ENCODE data around the gene SLC16A12.

SLC16A12 gene

GRCh38 chr10:89535171-89536012 is at the start of gene SLC16A12:
Gene SLC16A12, minus strand, starts transcription at chr10:89535594. Its CDS starts 73,016 bp downstream, at chr10:89462578.
- no peak for DNase-seq

- DNase-seq, result no peak
Observed at GRCh38 chr10:89582022-89582421, 46.6 kb upstream of the SLC16A12 start.

GRCh38 chr10:89580243-89580642 is 44.8 kb upstream of the SLC16A12 start:
- no peak for DNase-seq

- DNase-seq, result no peak
Observed at GRCh38 chr10:89576696-89577095, 41.3 kb upstream of the SLC16A12 start.

GRCh38 chr10:89576022-89576421 is 40.6 kb upstream of the SLC16A12 start:
- DNase-seq, result no peak

- no peak for DNase-seq
Observed at GRCh38 chr10:89575031-89575430, 39.6 kb upstream of the SLC16A12 start.

GRCh38 chr10:89574368-89574767 is 39.0 kb upstream of the SLC16A12 start:
- DNase-seq, result no peak

GRCh38 chr10:89567576-89568245 is 32.3 kb upstream of the SLC16A12 start:
- DNase-seq, result no peak

GRCh38 chr10:89566992-89567391 is 31.6 kb upstream of the SLC16A12 start:
- no peak for DNase-seq

GRCh38 chr10:89566095-89566950 is 30.9 kb upstream of the SLC16A12 start:
- DNase-seq, result no peak

- DNase-seq, result no peak
Observed at GRCh38 chr10:89565180-89565579, 29.8 kb upstream of the SLC16A12 start.

GRCh38 chr10:89563861-89564478 is 28.6 kb upstream of the SLC16A12 start:
- DNase-seq, result no peak

- no peak for DNase-seq
Observed at GRCh38 chr10:89563311-89563710, 27.9 kb upstream of the SLC16A12 start.

- no peak for DNase-seq
Observed at GRCh38 chr10:89556600-89556999, 21.2 kb upstream of the SLC16A12 start.

GRCh38 chr10:89555688-89556445 is 20.5 kb upstream of the SLC16A12 start:
- no peak for DNase-seq

GRCh38 chr10:89554433-89554832 is 19.0 kb upstream of the SLC16A12 start:
- no peak for DNase-seq

- DNase-seq, result no peak
Observed at GRCh38 chr10:89553064-89553734, 17.8 kb upstream of the SLC16A12 start.

- DNase-seq, result no peak
Observed at GRCh38 chr10:89552213-89552612, 16.8 kb upstream of the SLC16A12 start.

- DNase-seq, result no peak
Observed at GRCh38 chr10:89550509-89550908, 15.1 kb upstream of the SLC16A12 start.

- DNase-seq, result no peak
Observed at GRCh38 chr10:89549510-89549909, 14.1 kb upstream of the SLC16A12 start.

- DNase-seq, result no peak
Observed at GRCh38 chr10:89548673-89549072, 13.3 kb upstream of the SLC16A12 start.
